GM19099 (cell line): ENCODE measurements around the gene TCF7L1.

Experiments used
- POLR2A ChIP-seq: IDR thresholded peaks from 3 replicates; pipeline ENCODE4 v1.6.1; 2011; ENCODE audit warnings: low read depth; ENCODE audit not compliant: insufficient read length; ENCODE audit errors: extremely low read depth

Gene TCF7L1

DNA sequence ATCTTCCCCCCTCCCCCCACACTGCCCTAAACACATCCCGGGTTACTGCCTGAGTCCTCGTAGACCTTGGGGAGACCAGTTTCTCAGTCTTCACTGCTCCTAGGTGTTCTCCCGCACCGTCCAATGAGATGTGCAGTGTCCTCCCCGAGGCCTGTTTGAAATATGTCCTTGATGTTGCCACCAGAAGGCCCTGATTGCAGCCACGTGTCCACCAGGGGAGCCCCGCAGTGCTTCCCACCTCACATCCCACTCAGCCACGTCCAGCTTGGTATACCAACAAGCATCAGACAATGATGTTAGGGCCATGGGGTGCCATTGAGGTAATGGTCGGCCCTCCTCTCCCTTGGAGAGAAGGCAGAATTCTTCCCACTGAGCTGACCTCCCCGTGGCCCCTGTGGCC lies 38.7 kb downstream of the TCF7L1 start:
- TF ChIP-seq POLR2A = no peak

GRCh38 chr2:85173909-85174308 lies 40.7 kb downstream of the TCF7L1 start:
- TF ChIP-seq POLR2A = no peak

GRCh38 chr2:85174943-85175342 lies 41.8 kb downstream of the TCF7L1 start:
- TF ChIP-seq POLR2A = no peak

- no peak for TF ChIP-seq POLR2A
Measured at GRCh38 chr2:85175369-85176299, 42.4 kb downstream of the TCF7L1 start.

- no peak for TF ChIP-seq POLR2A
Measured at GRCh38 chr2:85177031-85177824, 44.0 kb downstream of the TCF7L1 start.

GRCh38 chr2:85178154-85178553 lies 45.0 kb downstream of the TCF7L1 start:
- TF ChIP-seq POLR2A = no peak

- TF ChIP-seq POLR2A = no peak
Measured at GRCh38 chr2:85178980-85179411, 45.8 kb downstream of the TCF7L1 start.

GRCh38 chr2:85179541-85179940 lies 46.3 kb downstream of the TCF7L1 start:
- TF ChIP-seq POLR2A = no peak

- no peak for TF ChIP-seq POLR2A
Measured at GRCh38 chr2:85180322-85181133, 47.3 kb downstream of the TCF7L1 start.

GRCh38 chr2:85181134-85181631 lies 48.0 kb downstream of the TCF7L1 start:
- TF ChIP-seq POLR2A = no peak

- TF ChIP-seq POLR2A = no peak
Measured at GRCh38 chr2:85181844-85182456, 48.8 kb downstream of the TCF7L1 start.

GRCh38 chr2:85183076-85183475 lies 49.9 kb downstream of the TCF7L1 start:
- no peak for TF ChIP-seq POLR2A

GRCh38 chr2:85183479-85183878 lies 50.3 kb downstream of the TCF7L1 start:
- no peak for TF ChIP-seq POLR2A

- TF ChIP-seq POLR2A = no peak
Measured at GRCh38 chr2:85184231-85184630, 51.0 kb downstream of the TCF7L1 start.

GRCh38 chr2:85184990-85185389 lies 51.8 kb downstream of the TCF7L1 start:
- no peak for TF ChIP-seq POLR2A

- TF ChIP-seq POLR2A = no peak
Measured at GRCh38 chr2:85185431-85185940, 52.3 kb downstream of the TCF7L1 start.
